Myocyte (in vitro differentiated cells): ENCODE results near the gene PEX11G. TPM values are rescaled to one million over a fixed set of nuclear protein-coding genes. Genes with fewer than 3 reads are reported as not detected.

Source experiments
- DNase-seq: peaks from one replicate; pipeline ENCODE4 v3.0.0-alpha.2; 2012; ENCODE audit warnings: low read depth
- polyA plus RNA-seq: library from polyadenylated mRNA; unstranded; fragments of >200 nt; gene quantifications from one replicate; pipeline ENCODE4 v1.2.1, GENCODE V29; 2012; ENCODE audit warnings: missing spikeins
- total RNA-seq: library from RNA; depleted of rRNA; stranded (reverse); fragments of >200 nt; gene quantifications from 2 replicates; pipeline ENCODE4 v1.2.3, GENCODE V29; 2014

The PEX11G gene
- total RNA-seq, result 2.4 and 5.0 TPM in 2 replicates
- polyA plus RNA-seq, result 5.4 TPM

DNA sequence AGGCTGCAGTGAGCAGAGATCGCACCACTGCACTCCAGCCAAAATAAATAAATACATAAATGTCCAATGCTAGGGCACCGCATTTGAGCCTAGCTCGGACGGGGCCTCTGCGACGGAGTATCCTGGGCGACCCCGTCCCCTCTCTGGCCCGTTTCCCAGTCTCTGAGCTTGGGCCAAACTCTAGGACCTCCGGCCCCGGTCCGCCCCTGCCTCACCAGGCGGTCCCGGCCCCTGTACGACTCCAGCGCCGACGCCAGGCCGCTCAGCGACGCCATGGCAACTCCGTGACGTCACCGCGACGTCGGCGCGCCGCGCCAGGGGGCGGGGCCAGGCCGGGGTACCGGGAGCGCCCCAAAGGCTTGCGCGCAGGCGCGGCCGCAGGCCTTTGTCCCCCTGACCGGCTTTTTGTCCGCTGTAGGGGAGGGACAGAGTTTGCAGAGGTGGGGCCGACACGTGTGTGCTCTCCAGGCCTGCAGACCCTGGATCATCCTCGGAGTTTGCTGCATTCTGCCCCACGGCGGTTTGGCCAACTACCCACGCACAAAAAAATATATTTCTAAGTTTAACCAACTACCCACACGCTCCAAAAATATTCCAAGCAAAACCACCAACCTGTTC, at the start of gene PEX11G:
PEX11G (minus strand) TSS at position 300 of the 618 bp plus-strand sequence; CDS start at position 275, 25 bp downstream.
- DNase-seq, result peak; percentile 89

DNA sequence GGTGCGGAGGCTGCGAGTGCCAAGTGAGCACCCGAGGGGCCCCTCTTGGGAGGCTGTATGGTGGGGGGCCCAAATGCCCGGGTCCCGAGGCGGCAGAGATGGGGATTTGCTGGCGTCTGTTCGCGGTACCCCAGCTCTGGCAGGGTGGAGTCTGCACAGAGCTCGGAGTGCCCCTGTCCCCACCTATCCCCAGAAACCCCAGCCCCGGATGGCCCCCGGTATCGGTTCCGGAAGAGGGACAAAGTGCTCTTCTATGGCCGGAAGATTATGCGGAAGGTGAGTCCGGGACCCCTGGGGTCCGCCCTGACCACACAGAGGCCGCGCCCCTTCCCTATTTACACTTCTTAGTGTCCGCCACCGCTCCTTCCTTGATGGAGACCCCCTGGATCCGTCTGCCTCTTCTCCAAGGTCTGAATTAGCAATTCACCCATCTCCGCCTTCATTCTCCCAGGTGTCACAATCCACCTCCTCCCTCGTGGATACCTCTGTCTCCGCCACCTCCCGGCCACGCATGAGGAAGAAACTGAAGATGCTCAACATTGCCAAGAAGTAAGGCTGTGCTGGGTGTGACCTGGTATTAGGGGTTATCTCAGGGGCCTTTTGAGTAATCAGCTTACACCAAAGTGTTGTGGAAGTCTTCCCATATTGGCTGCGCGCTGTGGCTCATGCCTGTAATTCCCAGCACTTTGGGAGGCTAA, 47.3 kb upstream of the PEX11G start:
- DNase-seq, result no peak

DNA sequence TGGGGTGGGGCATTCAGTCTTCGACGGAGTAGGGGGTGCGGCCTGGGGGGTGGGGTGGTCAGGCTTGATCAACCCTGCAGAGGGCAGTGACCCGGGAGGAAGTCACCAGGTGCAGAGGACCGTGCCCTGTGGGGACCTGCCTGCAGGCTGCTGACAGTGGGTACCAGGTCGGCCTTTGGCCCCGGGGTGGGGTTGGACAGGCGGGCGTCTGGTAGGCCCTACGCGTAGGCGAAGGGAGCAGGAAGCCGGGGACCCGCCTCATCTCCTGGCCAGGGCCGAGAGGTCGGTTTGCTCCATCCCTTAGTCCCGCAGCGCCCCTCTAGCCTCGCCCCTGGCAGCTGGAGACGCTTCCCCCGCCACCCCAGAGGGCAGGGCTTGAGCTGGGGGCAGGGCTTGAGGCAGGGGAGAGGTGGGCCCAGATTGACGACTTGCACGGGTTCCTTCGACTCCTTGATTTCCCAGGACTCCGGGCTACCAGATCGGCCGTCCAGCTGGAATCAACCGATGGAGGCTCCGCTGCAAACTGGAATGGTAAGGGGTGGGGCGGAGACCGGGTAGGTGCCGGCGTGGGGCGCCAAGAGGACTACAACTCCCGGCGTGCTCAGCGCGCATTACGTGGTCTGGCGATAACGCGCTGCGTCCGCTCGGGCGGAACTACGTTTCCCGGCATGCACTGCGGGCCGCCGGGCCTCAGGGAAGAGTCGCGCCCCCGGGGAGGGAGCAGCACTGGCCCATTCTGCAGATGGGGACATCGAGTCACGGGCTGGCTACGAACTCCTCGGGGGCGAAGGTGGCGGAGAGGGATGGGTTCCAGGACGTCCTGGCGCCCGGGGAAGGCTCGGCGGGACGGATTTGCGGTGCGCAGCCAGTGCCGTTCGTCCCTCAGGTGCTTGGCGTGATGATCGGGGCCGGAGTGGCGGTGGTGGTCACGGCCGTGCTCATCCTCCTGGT, 46.5 kb upstream of the PEX11G start, which contains the start of gene PNPLA6:
PNPLA6 (plus strand) TSS at position 671 of the 951 bp plus-strand sequence; CDS start at position 743, 72 bp downstream.
- DNase-seq, result peak; percentile 94

GRCh38 chr19:7534531-7535046, 45.8 kb upstream of the PEX11G start:
- peak; percentile 87 for DNase-seq

GRCh38 chr19:7533925-7534480, 45.2 kb upstream of the PEX11G start:
- peak; percentile 91 for DNase-seq

DNA sequence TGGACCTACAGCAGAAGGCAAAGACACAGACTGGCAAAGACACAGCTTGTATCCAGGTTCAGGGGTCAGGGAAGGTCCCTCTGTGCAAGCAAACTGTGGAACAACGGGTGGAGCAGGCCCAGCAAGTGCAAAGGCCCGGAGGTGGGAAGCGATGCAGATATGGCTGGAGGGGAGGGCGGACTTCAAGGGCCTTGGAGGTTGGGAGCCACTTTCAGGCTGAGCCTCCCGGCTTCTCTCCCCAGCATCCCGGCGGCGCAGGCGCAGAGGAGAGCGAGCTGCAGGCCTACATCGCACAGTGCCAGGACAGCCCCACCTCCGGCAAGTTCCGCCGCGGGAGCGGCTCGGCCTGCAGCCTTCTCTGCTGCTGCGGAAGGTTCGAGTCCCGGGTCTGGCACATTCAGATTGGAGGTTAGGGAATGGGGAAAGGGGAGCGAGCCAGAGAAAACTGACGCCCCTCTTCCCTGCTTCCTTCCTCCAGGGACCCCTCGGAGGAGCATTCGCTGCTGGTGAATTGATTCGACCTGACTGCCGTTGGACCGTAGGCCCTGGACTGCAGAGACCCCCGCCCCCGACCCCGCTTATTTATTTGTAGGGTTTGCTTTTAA, 44.5 kb upstream of the PEX11G start:
- peak; percentile 64 for DNase-seq

- no peak for DNase-seq
Observed at GRCh38 chr19:7529610-7530490, 41.0 kb upstream of the PEX11G start.

DNA sequence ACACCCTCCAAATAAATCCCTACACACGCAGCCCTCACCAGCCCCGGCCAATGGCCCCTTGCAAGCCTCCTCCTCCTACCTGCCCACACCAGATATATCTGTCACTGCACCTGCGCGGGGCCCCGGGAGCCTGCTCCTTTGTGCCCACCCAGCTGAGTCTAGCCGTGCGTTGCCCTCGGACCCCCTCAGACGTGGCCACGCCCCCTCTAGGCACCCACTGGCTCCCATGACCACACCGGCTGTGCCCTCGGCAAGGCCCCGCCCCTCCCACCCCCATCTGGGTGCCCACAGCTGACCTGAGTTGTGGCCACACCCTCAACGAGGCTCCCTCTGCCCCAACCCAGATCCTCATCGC, 40.4 kb upstream of the PEX11G start:
- DNase-seq, result no peak

DNA sequence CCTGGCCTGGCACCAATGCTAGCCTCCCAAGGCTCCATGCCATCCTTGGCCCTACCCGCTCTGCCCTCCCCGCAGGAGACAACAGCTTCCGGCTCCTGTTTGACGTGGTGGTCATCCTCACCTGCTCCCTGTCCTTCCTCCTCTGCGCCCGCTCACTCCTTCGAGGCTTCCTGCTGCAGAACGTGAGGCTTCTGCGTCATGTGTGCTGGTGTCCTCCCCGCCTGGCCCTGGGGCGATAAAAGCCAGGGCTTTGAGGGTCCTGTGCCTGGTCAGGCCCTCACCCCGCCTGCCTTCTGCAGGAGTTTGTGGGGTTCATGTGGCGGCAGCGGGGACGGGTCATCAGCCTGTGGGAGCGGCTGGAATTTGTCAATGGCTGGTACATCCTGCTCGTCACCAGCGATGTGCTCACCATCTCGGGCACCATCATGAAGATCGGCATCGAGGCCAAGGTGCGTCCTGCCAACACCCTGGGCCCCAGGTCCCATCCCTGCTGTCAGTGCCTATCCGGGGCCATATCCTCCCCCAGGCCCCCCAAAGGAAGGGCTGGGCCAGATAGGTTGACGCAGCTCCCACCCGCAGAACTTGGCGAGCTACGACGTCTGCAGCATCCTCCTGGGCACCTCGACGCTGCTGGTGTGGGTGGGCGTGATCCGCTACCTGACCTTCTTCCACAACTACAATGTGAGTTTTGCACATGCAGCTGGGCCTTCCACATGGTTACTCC, 39.8 kb upstream of the PEX11G start:
- DNase-seq, result no peak

- DNase-seq, result no peak
Observed at GRCh38 chr19:7528192-7528519, 39.3 kb upstream of the PEX11G start.

GRCh38 chr19:7527516-7528191, 38.8 kb upstream of the PEX11G start:
- DNase-seq, result no peak

GRCh38 chr19:7526059-7526929, 37.5 kb upstream of the PEX11G start:
- no peak for DNase-seq

- DNase-seq, result no peak
Observed at GRCh38 chr19:7524992-7525739, 36.3 kb upstream of the PEX11G start.

- no peak for DNase-seq
Observed at GRCh38 chr19:7524523-7524922, 35.7 kb upstream of the PEX11G start.

GRCh38 chr19:7522923-7523667, 34.3 kb upstream of the PEX11G start:
- DNase-seq, result no peak
